Cardiac fibroblast (primary cell): ENCODE measurements around the gene RPL29.
A peak's percentile ranks its signal among the peaks of the same experiment; 100 is the strongest.

Experiments
- DNase-seq, 2 donors: peaks; one replicate each; pipeline versions ENCODE4 v3.0.0 to v3.0.0-alpha.2; 2010; ENCODE audit warnings: low read depth in 2 of 2
- H3K4me3 ChIP-seq, 2 donors: replicated peaks in 1 of 2; 1 replicate in 1 of 2; 2 replicates in 1 of 2; pipeline ENCODE4 v1.5.1; 2011; ENCODE audit warnings: low read depth in 2 of 2, low read length in 2 of 2, mild to moderate bottlenecking in 2 of 2, moderate library complexity in 1 of 2
- CTCF ChIP-seq: IDR thresholded peaks from one replicate; pipeline ENCODE4 v1.5.1; 2011; ENCODE audit warnings: low read depth, mild to moderate bottlenecking, low read length, inconsistent platforms

The RPL29 gene

DNA sequence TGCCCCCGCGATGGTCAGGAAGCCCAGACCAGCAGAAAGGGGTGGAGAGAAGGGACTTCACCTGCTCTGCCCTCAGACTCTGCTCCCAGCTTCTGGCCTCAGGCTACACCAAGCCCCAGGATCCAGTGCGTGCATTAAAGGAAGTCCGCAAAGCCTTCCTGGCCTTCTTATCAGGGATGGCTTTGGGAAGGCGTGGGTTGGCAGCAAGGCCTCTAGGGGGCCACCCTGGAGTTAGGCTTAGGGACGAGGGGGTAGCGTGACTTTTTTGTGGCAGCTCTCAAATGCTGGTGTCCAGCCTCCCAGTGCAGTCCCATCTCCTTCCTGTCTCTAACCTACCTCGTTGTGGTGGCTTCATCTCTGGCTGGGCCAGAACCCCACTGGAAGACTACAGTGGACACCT lies 18.9 kb upstream of the RPL29 start:
- H3K4me3 ChIP-seq = no peak overlapping the region
- DNase-seq = no peak
- peak; percentile 32 for TF ChIP-seq CTCF

- TF ChIP-seq CTCF = peak; percentile 6
- H3K4me3 ChIP-seq = no peak overlapping the region
- no peak for DNase-seq
Observed at GRCh38 chr3:52013802-52014598, 18.3 kb upstream of the RPL29 start.

DNA sequence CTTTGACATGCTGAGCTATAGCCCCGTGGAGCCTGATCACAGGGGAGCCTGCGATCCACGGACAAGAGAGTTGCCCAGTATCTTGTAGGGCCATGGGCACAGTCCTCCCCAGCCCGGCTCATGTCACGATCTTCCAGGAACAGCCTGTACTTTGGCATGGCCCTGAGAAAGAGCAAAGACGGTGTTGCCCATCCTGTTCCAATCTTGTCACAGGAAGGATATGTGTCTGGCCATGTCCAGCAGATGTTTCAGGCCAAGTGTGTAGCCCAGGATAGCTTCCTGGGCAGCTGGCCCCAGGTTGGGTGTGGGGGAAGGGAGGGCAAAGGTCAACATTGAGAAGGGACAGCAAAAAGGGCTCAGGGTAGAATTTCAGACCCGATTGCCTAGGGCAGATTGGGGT lies 17.0 kb upstream of the RPL29 start:
- no peak overlapping the region for H3K4me3 ChIP-seq
- no peak for DNase-seq
- no peak for TF ChIP-seq CTCF

DNA sequence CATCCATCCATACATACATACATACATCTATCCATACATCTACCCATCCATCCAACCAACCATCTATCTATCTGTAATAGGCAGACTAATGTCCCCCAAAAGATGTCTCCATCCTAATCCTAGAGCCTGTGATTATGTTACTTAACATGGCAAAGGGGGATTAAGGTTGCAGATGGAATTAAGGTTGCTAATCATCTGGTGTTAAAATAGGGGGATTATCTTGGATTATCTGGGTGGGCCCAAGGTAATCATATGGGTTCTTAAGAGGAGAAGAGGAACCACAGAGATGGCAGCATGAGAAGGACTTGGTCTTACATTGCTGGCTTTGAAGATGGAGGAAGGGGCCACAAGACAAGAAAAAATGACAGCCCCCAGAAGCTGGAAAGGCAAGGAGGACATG lies 14.7 kb upstream of the RPL29 start:
- DNase-seq = no peak
- TF ChIP-seq CTCF = no peak
- H3K4me3 ChIP-seq = no peak overlapping the region

- H3K4me3 ChIP-seq = no peak overlapping the region
- TF ChIP-seq CTCF = no peak
- DNase-seq = no peak
Observed at GRCh38 chr3:52007291-52007690, 11.6 kb upstream of the RPL29 start.

DNA sequence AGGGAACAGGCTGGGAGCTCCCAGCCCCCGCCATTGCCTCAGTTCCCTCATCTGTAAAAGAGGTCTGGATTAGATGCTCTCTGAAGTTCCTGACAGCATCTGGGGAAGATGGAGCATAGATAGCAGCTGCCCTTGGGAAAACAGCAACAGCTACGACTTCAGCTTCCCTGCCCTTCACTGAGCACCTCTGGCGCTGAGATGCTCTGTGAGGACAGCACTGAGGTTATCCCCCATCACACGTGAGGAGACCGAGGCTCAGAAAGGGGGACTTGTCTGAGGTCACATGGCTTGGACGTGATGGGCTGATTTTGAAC lies 11.1 kb upstream of the RPL29 start:
- no peak for TF ChIP-seq CTCF
- H3K4me3 ChIP-seq = no peak overlapping the region
- no peak for DNase-seq
